GM18526 (cell line): ENCODE data around the gene EIF1.

Experiments used
- POLR2A ChIP-seq: IDR thresholded peaks from 3 replicates; pipeline ENCODE4 v1.6.1; 2011; ENCODE audit not compliant: insufficient read length; ENCODE audit errors: extremely low read depth

Gene EIF1

DNA sequence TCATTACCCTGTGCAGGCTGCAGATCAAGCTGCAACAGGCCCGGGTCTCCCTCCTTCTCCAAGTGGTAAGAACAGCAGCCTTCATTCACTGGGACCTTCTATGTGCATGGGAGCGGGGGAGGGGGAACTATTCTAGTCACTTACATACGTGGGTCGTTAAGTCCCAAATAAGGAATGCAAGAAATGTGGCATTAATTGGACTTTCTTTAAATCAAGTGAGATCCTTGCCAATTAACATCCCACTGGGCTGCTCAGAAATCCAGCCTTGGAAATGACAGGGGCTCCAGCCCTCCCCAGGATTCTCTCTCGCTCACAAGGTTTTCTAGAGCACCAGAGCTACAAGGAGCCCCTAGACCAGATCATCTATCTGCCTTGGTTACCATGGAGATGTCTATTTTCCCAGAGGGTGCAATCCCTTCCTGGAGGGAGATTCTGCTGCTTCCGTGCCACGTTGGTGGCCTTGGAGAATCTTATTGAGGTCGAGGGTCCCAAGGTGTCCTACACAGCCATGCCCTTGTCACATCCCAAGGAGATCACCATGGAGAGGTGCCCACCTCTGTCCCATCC lies 5.2 kb upstream of the EIF1 start:
- no peak for TF ChIP-seq POLR2A

DNA sequence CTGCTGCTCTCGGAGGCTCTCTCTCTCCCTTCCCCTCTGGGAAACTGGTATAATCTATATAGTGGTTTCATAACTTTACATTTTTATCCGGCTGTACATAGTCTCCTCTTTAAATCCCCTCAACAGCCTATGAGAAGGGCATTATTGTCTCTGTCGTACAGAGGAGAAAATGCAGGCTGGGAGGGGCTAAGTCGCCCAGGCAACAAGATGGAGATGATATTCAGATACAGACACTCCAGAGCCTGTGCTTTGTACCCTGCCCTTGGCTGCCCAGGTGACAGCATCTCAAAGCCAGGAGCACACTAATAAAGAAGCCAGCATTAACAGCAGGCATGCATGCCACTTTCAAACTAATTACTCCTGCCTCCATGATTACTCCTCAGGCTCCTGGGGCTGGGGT lies 4.7 kb upstream of the EIF1 start:
- no peak for TF ChIP-seq POLR2A

DNA sequence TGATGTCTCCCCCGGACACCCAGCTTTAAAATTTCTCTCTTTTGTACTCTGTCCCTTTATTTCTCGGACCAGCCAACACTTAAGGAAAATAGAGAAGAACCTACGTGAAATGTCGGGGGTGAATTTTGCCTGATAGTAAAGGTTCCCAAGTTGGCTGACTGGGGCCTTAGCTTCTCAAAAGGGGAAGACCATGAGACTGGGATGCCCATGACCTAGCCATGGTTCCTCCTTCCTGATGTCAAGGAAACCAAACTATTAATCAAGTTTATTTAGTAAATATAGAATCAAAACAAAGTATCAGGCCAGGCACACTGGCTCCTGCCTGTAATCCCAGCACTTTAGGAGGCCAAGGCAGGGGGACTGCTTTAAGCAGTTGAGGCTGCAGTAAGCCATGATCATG lies 2.4 kb upstream of the EIF1 start:
- no peak for TF ChIP-seq POLR2A

DNA sequence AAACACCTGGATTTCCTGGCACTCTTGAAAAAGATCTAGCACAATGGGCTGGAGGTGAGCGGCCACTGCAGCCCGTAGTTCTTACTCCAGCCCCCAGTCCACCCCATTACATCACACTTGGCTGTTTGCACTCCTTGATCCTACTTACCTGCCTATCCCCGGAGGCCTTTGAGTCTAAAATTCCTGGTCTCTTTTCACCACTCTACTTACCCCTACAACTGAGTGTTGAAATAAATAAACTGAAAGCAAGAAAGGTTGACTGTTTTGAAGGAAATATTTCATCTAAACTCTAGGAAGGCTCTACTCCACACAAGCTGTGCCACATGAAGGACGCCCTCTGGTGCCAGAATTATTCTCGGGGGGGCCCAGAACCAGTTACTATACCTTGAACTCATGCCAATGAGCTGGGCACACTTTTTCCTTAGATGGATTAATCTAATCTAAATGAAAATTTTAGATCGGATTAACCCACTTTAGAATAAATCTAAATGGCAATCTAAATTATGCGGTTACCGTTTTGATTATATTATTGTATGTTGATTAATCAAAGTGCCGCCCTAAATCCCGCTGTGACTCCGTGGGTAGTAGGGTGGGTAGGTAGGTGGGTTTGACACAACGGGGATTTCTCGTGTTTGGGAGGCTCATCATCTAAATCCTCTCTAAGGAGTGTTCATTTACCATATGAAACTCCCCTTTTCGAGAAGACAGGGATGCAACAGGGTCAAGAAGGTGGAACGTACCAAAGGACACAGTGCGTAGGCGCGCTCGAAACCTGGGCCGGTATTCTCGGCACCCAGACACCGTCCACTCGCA lies 651 bp upstream of the EIF1 start:
- no peak for TF ChIP-seq POLR2A

DNA sequence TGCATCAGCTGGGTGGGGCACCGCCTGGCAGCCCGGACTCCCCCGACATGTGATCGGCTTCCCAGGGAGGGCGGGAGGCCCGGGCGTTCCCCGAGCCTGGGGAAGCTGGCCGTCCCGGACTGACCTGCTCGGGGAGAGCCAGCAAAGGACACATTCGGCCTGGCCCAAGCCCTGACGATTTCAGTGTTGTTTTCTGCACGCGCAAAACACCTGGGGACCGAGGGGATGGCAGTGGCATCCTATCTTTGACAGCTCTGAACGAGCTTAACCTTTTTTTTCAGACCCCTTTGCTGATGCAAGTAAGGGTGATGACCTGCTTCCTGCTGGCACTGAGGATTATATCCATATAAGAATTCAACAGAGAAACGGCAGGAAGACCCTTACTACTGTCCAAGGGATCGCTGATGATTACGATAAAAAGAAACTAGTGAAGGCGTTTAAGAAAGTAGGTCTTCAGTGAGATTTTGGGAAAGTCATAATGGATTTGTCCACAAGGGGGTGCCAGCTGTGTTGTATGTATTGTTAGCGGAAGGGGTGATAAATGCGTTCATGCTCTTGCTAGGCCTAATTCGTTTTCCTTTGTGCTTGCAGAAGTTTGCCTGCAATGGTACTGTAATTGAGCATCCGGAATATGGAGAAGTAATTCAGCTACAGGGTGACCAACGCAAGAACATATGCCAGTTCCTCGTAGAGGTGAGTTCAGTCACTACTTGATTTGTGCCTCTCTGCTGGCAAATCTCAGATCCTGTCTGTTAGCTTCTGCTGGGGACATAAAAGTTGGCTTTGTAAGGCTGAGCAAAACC lies 1.0 kb downstream of the EIF1 start:
- TF ChIP-seq POLR2A, result peak; percentile 15

DNA sequence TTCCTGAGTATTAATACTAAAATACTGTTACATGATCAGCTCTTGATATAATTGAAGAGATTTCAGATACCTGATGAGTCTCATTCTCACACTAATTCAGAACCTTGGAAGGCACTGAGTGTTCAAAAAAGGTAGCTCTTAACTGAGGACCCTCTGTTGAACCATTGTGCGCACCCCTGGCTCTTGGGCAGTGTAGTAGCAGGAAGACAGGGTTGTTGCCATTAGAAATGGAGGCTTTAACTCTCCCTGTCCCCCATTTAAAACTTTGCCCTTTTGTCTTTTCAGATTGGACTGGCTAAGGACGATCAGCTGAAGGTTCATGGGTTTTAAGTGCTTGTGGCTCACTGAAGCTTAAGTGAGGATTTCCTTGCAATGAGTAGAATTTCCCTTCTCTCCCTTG lies 1.8 kb downstream of the EIF1 start:
- TF ChIP-seq POLR2A, result no peak

DNA sequence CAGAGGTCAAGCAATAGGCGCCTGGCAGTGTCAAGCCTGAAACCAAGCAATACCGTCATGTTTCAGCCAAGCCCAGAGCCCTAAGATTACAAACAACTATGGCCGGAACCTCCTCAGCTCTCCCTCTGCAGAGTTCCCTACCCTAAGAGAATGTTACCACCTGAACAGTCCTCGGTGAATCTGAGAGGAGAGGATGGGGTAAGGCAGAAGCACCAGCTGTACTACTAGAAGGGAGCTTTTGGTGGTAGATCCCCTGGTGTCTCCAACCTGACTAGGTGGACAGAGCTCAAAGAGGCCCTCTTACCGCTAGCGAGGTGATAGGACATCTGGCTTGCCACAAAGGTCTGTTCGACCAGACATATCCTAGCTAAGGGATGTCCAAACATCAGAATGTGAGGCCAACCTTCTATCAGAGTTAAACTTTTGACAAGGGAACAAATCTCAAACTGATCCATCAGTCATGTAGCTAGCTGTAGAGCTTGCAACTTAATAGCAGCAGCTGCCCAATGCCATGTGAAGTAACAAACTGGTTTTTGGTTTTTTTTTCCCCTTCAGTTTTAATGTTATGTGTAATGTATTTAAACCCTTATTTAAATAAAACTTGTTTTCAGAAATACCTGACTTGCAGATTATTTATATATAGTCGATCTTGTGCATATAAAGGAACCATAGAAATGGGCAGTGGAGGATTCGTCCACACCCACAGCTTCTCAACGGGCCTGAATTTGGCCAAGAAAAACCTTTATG lies 2.5 kb downstream of the EIF1 start:
- TF ChIP-seq POLR2A, result peak; percentile 19

DNA sequence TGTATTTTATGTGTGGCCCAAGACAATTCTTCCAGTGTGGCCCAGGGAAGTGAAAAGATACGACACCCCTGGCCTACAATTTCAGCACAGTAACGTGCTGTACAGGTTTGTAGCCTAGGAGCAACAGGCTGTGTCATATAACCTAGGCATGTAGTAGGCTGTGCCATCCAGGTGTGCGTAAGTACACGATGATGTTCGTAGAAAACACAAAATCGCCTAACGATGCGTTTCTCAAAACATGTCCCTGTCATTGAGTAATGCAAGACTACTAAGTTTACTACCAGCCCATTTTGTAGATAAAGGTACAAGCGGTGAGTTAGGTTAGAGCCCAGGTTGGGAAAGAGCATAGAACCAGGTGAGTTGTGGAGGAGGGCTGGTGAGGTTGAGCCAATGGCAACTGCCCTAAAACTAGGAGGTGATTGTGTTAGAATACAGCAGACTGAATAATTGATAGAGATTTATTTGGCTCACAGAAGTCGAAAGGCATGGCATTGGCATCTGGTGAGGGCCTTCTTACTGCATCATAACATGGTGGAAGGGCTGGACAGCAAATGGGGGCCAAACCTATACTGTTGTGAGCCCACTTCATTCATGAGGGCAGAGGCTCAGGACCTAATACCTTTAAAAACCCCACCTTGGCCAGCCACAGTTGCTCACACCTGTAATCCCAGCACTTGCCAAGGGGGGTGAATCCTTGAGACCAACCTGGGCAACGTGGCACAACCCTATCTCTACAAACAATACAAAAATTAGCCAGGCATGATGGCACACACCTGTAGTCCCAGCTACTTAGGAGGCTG lies 4.2 kb downstream of the EIF1 start:
- TF ChIP-seq POLR2A, result peak; percentile 6

DNA sequence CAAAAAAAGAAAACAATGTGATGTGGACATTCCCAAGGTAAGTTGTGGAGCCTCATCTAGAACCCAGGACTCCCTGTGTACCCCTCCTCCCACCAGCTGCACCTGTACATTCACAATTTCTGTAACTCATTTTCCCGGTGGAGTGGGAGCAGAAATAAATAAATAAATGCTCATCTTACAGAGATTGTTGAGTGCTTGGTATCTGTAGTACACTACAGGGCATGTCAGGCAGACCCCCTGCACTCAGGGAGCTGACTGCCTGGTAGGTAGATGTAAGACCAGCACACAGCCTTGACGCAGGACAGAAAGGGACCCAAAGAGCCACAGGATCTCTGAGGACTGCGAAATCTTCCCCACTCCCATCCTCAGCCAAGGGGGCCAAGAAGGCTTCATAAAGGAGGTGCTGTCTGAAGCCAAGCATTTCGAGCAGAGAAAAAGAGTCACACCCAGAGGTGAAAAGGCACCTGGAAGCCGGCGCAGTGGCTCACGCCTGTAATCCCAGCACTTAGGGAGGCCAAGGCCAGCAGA lies 6.5 kb downstream of the EIF1 start:
- no peak for TF ChIP-seq POLR2A

DNA sequence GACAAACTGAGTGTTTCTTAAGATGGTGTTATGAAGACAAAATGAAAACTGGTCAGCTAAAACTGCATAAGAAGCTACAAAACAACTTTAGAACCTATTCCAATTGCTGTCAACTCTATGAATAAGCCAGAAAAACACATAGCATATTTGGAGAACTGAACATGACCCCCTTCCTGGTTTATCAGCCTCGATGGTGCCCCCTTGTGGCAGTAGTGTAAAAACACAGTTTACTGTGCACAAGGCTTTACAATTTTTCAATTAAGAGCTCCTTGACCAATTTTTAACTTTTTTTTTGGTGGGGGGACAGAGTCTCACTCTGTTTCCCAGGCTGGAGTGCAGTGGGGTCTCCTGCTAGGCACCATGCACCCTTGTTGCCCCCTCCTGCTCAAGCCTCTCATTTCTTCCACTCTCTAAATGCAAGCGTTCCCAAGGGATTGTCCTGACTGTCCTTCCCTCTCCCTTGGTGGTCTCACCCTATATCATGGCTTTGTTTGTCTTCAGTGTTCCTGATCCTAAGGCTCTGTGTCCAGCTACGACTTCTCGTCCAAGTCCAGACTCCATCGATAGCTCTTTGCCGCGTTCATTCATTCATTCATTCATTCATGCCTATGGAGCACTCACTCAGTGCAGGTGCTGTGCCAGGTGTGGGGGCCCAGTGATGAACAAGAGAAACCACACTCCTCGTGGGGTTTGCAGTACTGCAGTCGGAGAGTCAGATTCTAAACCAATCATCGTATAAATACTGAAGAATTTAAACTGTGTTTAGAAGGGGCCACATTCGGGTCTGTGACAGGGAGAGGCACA lies 7.5 kb downstream of the EIF1 start:
- no peak for TF ChIP-seq POLR2A

DNA sequence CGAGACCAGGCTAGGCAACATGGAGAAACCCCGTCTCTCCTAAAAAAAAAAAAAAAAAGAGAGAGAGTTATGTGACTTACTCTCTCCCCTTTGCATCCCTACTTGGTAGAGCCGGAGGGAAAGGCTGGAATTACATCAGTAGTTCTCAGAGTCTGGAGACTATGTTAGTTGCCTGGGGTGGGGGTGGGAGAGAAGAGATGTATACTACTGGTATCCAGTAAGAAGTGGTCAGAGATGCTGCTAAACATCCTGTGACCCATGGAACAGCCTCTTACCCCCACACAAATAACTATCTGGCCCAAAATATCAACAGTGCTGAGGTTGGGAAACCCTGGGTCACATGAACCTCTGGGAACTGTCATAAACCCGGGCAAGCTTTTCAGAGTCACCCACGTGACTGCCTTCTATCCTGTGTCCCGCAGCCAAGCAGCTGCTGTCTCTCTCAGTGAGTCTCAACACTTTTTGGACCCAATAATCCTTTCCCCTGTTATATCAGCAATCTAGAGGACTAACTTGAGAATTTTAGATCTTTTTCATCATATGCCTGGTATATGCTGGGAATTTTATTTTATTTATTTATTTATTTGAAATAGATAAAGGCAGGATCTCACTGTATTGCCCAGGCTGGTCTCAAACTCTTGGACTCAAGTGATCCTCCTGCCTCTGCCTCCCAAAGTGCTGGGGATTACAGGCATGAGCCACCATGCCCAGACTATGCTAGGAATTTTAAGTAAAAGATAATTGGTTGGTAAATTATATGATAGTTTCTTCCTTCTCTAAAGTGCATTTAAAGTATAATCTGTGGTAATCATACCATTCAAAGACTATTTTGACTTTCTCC lies 8.7 kb downstream of the EIF1 start:
- no peak for TF ChIP-seq POLR2A

DNA sequence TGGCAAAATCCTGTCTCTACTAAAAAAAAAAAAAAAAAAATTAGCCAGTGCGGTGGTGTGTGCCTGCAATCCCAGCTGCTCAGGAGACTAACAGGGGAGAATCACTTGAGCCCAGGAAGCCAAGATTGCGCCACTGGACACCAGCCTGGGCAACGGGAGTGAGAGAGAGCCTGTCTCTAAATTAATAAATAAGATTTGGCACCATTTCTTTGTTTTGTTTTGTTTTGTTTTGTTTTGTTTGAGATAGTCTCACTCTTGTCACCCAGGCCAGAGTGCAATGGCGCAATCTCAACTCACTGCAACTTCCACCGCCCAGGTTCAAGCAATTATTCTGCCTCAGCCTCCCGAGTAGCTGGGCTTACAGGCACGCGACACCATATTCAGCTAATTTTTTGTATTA lies 14.0 kb downstream of the EIF1 start:
- no peak for TF ChIP-seq POLR2A

DNA sequence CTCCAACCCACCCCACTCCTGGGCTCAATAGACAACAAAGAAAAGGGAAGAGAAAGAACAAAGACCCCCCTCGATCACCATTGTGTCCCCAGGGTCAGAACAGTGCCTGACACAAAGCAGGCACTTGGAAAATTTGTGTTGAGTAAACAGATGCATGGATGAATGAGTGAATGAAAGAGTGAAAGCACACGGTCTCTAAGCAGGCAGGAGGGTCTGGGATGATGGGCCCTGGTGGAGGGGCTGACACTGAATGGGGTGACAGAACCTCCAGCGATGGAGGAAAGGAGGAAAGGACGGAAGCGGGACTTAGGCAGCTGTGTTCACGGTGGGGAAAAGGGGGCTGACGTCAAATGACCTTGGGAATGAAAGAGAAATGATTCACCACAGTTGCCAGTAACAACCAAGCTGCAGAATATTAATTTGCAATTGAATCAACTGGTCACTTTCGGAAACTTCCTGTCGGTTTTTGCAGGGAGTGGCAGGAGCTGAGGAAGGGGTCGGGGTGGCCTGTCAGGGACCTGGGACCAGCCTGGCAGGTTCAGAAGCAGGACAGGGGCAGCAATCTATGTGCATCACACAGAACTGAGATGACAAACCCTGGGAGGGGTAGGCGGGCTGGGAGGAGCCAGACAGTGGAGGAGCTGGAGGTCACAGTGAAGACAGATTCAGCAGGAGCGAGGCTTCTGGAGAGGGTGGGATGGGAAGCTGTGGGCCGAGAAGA lies 16.7 kb downstream of the EIF1 start:
- TF ChIP-seq POLR2A, result no peak
